Caco-2 (cell line): ENCODE data around the gene R3HCC1L. TPM values are rescaled to one million over a fixed set of nuclear protein-coding genes. Genes with fewer than 3 reads are reported as not detected.

ENCODE experiments used
- BruUV-seq: library from RNA; stranded (reverse); fragments of 400-500 nt; replicated peaks from 2 replicates; lab custom pipeline; 2021; lab: Mats Ljungman, UMichigan
- CTCF ChIA-PET: fragments of 300-600 bp; sonication (Branson Sonifier 250); formaldehyde crosslinking; loops from one replicate; lab custom pipeline; 2022; ENCODE audit warnings: antibody characterized with exemption; lab: Charles Lee
- POLR2A ChIA-PET: fragments of 300-600 bp; sonication (Branson Sonifier 250); formaldehyde crosslinking; loops from one replicate; lab custom pipeline; 2022; ENCODE audit warnings: antibody characterized with exemption; lab: Charles Lee
- DNase-seq, 2 experiments: peaks; one replicate each; pipeline versions ENCODE4 v3.0.0 to v3.0.0-alpha.2; 2020 to 2022
- H3K27me3 ChIP-seq: replicated peaks from 2 replicates; pipeline ENCODE4 v1.6.0; 2011; ENCODE audit warnings: low read length; ENCODE audit not compliant: control insufficient read depth, insufficient read depth
- H3K36me3 ChIP-seq: 2 replicates; pipeline ENCODE4 v1.5.1; 2011; ENCODE audit warnings: low read length; ENCODE audit not compliant: control insufficient read depth, insufficient read depth
- H3K4me1 ChIP-seq: fragments of 250-450 bp; sonication (Bioruptor Pico); 2 replicates; pipeline ENCODE4 v1.5.1; 2020; ENCODE audit warnings: mild to moderate bottlenecking
- H3K4me3 ChIP-seq: 2 replicates; pipeline ENCODE4 v1.5.1; 2011; ENCODE audit warnings: low read depth, mild to moderate bottlenecking, control low read depth, low read length
- H3K9me3 ChIP-seq: fragments of 250-450 bp; sonication (Bioruptor Pico); 2 replicates; pipeline ENCODE4 v1.5.1; 2020; ENCODE audit warnings: mild to moderate bottlenecking, moderate library complexity
- H3K27ac Mint-ChIP-seq: one replicate; pipeline ENCODE4 v1.8.0; 2022; ENCODE audit warnings: mixed read lengths; ENCODE audit not compliant: unreplicated experiment
- H3K27me3 Mint-ChIP-seq: one replicate; pipeline ENCODE4 v1.8.0; 2022; ENCODE audit warnings: mixed read lengths; ENCODE audit not compliant: insufficient read depth, unreplicated experiment
- H3K36me3 Mint-ChIP-seq: one replicate; pipeline ENCODE4 v1.8.0; 2022; ENCODE audit warnings: mild to moderate bottlenecking, mixed read lengths; ENCODE audit not compliant: insufficient read depth, unreplicated experiment
- H3K4me1 Mint-ChIP-seq: one replicate; pipeline ENCODE4 v1.8.0; 2022; ENCODE audit warnings: low read depth, mixed read lengths; ENCODE audit not compliant: unreplicated experiment
- H3K4me3 Mint-ChIP-seq: one replicate; pipeline ENCODE4 v1.8.0; 2022; ENCODE audit warnings: mild to moderate bottlenecking, moderate library complexity, mixed read lengths; ENCODE audit not compliant: unreplicated experiment
- H3K9me3 Mint-ChIP-seq: one replicate; pipeline ENCODE4 v1.8.0; 2022; ENCODE audit warnings: mixed read lengths; ENCODE audit not compliant: unreplicated experiment
- CTCF ChIP-seq, 2 experiments: fragments of 200-600 bp in 1 of 2; IDR thresholded peaks; 1 replicate in 1 of 2; 2 replicates in 1 of 2; pipeline versions ENCODE4 v1.5.1 to v1.8.0; 2011 to 2022; ENCODE audit warnings: antibody characterized with exemption in 1 of 2, control low read depth in 1 of 2, inconsistent platforms in 1 of 2, low read depth in 1 of 2, low read length in 1 of 2, mild to moderate bottlenecking in 1 of 2, moderate library complexity in 1 of 2; ENCODE audit not compliant: insufficient read depth in 1 of 2, severe bottlenecking in 1 of 2, unreplicated experiment in 1 of 2
- intact Hi-C: fragments of 100-400 bp; cut with micrococcal nuclease; formaldehyde crosslinking; loops from one replicate; pipeline ENCODE4 v1.10.0; 2022; ENCODE audit not compliant: unreplicated experiment
- total RNA-seq: library from RNA; stranded (reverse); gene quantifications from 2 replicates; pipeline ENCODE4 v1.2.3, GENCODE V29; 2022

R3HCC1L gene
- total RNA-seq, 1 experiment from 2014 or later = 16.5 TPM

- H3K9me3 Mint-ChIP-seq = no peaks in the 10 kb centered on the region
- intact Hi-C loops = no loop called here
- H3K4me1 Mint-ChIP-seq = no peaks in the 10 kb centered on the region
- TF ChIP-seq CTCF (IDR thresholded peaks at IDR 0.05; ENCODE audit: insufficient read depth in 1 of 2, low read depth in 1 of 2, low read length in 1 of 2, severe bottlenecking in 1 of 2, unreplicated experiment in 1 of 2) = no peak
- H3K4me3 Mint-ChIP-seq = no peak overlapping the region
- H3K9me3 ChIP-seq = no peaks in the 10 kb centered on the region
- no peak for DNase-seq
- H3K27me3 ChIP-seq = no peaks in the 10 kb centered on the region
- no TSS peak for BruUV-seq
- H3K4me1 ChIP-seq = no peaks in the 10 kb centered on the region
- ChIA-PET CTCF (no interaction called here), POLR2A (no interaction called here)
- H3K27ac Mint-ChIP-seq = no peak overlapping the region
- no peaks in the 10 kb centered on the region for H3K27me3 Mint-ChIP-seq
- H3K36me3 Mint-ChIP-seq = peaks cover 5% of the 10 kb centered on the region
- H3K4me3 ChIP-seq = no peak overlapping the region
- H3K36me3 ChIP-seq = no peaks in the 10 kb centered on the region
These were observed 103.9 kb downstream of the R3HCC1L start for GRCh38 chr10:98238391-98238790.

DNA sequence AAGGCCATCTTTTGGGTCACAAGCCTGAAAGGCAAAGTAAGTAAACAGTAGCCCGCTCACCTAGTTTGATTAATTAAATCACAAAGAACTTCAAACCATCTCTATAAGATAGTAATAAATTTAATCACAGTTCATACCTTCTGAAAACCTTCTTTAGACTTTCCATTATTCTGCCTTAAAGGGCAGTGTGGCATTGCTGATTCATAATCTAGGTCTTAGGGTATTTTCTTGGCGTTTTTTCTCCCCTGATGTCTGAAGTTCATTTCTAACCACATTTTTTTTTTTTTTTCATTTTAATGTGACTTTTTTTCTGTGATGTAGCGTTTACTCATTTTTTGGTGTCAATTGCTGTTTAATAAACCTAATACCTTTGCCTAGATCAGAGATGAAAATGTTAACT, 106.1 kb downstream of the R3HCC1L start:
- peaks cover 12% of the 10 kb centered on the region for H3K36me3 Mint-ChIP-seq
- H3K27me3 Mint-ChIP-seq = no peaks in the 10 kb centered on the region
- Histone ChIP-seq H3K36me3 (0 out of 2 replicates have a peak, but pooled peaks cover 1% of the 10 kb centered on the region), H3K27me3 (no peaks in the 10 kb centered on the region), H3K4me3 (no peak overlapping the region), H3K9me3 (no peaks in the 10 kb centered on the region), H3K4me1 (no peaks in the 10 kb centered on the region)
- CTCF ChIA-PET = no interaction called here
- DNase-seq = no peak
- H3K4me3 Mint-ChIP-seq = no peak overlapping the region
- POLR2A ChIA-PET = no interaction called here
- H3K9me3 Mint-ChIP-seq = no peaks in the 10 kb centered on the region
- H3K4me1 Mint-ChIP-seq = no peaks in the 10 kb centered on the region
- BruUV-seq = no TSS peak
- no peak overlapping the region for H3K27ac Mint-ChIP-seq
- intact Hi-C loops = no loop called here
- no peak for TF ChIP-seq CTCF (IDR thresholded peaks at IDR 0.05; ENCODE audit: insufficient read depth in 1 of 2, low read depth in 1 of 2, low read length in 1 of 2, severe bottlenecking in 1 of 2, unreplicated experiment in 1 of 2)

DNA sequence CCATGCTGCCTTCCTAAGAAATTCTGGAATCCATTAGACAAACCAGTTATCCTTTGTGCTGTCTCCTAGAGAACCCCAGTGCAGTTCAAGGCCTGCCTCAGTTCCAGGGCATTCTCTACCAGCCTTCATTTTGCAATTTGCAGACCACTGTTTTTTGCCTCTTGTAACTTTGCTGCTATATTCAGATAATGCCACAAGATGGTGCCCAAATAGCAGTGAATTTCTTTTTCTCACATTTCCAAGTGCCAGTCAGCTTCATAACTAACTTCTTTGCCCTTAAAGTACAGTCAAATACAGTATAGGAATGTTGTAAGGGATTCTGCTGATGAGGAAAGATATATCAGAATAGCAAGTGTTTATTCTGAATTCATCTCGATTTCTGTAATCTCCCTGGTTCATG, 108.4 kb downstream of the R3HCC1L start:
- Histone ChIP-seq H3K27me3 (no peaks in the 10 kb centered on the region), H3K4me3 (no peak overlapping the region), H3K9me3 (no peaks in the 10 kb centered on the region), H3K4me1 (no peaks in the 10 kb centered on the region), H3K36me3 (peaks cover 1% of the 10 kb centered on the region; the same call in 1 of the 2 replicates)
- Mint-ChIP-seq H3K36me3 (peaks cover 15% of the 10 kb centered on the region), H3K9me3 (no peaks in the 10 kb centered on the region), H3K4me3 (no peak overlapping the region), H3K27me3 (no peaks in the 10 kb centered on the region), H3K4me1 (no peaks in the 10 kb centered on the region), H3K27ac (no peak overlapping the region)
- peak in 1 of 2 experiments; percentile 32 for TF ChIP-seq CTCF (IDR thresholded peaks at IDR 0.05; ENCODE audit: insufficient read depth in 1 of 2, low read depth in 1 of 2, low read length in 1 of 2, severe bottlenecking in 1 of 2, unreplicated experiment in 1 of 2)
- no TSS peak for BruUV-seq
- DNase-seq = no peak
- ChIA-PET POLR2A (no interaction called here), CTCF (interaction anchor here (3.9 kb wide), 1 partner anchor 66 kb away, joined by 19 read pairs; no protein-coding TSS in a partner anchor)
- intact Hi-C loops = loop anchor here (1.0 kb wide), 1 partner anchor 66 kb away; no protein-coding TSS in a partner anchor
